GM18909 (cell line): ENCODE results near the gene AGAP1.

Source experiments
- ATAC-seq: cut with Tn5 transposase; IDR thresholded peaks from one replicate; pipeline ENCODE4 v1.9.1; 2021; ENCODE audit warnings: mild to moderate bottlenecking; ENCODE audit not compliant: unreplicated experiment, poor library complexity

The AGAP1 gene

DNA sequence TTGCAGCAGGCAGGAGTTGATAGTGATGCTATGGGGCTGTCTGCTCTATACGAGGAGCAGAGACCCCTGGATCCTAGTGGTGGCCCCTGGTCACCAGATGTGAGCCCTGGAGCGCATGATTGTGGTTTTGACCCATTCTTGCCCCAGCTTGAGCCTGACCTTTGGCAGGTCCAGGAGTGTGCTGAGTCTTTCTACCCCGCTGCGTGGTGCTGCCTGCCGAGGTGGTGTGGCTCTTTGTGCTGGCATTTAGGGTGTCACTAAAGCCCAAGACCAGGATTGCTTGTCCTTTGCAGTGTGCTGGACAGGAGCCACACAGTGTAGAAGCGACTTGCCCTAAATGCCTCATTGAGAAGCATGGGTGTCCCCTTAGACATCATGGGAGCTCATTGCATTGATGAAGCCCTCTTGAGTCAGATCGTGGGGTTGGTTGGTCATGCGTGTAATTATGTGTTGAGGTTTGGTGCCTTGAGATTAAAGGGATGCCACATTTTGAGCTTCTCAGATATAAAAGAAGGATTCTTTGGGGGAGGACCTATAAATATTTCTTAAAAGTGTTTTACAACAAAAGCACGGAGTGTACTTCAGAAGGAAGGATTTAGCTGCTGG is 88.3 kb downstream of the AGAP1 start:
- no peak for ATAC-seq

DNA sequence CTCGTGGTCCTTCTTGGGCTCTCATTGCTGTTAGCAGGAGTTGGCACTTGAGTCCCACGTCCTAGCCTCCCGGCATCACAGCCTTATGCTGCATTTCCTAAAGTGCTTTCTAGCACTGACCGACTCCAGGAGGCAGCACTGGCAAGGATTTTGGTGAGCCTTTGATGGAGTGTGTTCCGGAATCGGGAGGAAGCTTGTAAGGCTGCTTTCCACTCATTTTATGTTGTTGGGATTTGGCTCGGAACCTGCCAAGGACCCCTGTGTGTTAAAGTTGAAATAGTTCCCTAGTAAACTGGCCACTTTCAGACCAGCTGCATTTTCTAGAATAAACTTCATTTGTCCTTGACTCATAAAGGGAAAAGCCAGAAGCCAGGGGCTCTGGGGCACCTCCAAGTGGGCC is 88.9 kb downstream of the AGAP1 start:
- ATAC-seq, result no peak

DNA sequence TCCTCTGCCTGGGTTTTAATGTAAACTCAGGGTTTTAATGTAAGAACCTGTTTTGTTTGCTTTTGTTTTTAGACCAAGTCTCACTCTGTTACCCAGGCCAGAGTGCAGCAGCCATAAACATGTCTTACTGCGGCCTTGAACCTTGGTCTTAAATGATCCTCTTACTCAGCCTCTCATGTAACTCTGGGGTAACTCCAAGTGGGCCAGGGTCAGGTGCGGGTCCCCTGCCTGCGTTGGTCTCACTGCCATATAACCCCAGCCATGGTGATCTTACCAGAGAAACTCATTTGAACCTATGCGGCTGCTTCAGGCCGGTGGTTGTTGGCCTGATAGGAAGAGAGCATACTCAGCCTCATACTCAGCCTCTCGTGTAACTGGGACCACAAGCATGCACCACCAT is 89.3 kb downstream of the AGAP1 start:
- ATAC-seq, result no peak

DNA sequence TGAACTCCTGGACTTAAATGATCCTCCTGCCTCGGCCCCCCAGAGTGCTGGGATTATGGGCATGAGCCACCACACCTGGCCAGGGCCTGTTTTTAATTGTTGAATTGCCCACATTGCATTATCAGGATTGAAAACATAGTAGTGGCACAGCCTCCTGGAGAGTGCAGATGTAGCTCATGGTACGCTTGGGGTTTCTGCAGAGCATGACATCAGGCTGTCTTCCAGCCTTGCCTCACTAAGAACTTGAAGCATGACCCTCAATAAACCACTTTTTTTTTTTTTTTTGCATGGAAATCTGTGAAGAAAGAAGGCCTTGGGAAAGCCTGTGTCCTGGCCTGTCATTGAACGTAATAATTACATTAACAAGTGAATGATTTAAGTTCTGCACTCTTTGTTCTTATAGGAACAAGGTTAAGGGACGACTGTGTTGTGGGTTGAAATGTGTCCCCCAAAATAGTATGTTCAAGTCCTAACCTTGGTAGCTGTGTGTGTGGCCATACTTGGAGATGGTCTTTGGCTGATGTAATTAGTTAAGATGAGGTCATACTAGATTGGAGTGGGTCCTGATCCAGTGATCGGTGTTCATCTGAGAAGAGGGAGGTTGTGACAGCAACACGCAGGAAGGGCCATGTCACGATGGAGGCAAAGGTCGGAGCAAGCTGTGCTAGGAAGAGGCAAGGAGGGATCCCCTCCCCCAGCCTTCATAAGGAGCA is 90.2 kb downstream of the AGAP1 start:
- no peak for ATAC-seq

DNA sequence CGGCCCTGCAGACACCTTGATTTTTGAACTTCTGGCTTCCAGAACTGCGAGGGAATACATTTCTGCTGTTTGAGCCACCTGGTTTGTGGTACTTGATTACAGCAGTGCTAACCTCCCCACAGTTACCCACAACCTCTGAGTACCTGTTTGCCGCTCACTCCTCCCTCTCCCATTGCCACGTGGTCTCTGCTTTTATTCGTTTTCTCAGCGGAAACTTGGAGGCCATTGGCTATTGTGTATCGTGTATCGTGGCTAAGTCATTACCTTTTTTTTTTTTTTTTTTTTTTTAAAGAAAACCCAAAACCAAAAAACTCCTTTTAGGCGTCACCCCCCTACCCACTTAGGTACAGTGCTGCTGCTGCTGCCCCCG is 90.8 kb downstream of the AGAP1 start:
- no peak for ATAC-seq

DNA sequence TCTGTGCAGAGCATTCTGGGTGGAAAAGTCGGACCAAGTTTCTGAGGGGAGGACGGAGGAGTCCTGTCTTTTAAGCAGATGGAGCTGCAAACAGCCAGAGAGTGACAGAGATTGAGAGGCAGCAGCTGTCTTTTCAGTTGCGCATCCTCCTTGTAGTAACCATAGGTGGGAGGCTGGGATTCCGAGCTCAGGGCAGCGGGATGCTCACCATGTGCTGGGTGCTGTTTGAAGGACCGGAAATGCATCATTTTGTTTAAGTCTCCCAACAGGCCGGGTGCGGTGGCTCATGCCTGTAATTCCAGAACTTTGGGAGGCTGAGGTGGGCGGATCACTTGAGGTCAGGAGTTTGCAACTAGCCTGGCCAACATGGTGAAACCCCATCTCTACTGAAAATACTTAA is 93.4 kb downstream of the AGAP1 start:
- ATAC-seq, result no peak

DNA sequence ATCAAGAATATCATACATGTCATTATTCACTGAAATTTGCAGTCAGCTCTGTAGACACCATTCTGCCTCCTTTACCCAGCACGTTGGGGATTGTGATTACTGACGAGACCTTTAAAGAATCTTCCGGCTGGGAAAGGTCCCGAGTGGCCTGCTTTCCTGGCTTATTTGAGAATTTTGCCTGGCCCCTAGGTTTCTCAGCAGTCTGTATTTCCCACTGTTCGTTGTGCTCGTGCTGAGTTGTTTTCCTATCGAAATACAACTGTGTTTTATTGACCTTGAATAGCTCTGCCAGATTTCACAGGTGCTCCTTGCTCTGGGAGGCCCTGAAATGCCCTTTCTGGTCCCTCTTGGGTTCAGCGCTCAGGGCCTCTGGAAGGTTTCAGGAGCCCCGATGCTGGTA is 94.9 kb downstream of the AGAP1 start:
- ATAC-seq, result no peak

DNA sequence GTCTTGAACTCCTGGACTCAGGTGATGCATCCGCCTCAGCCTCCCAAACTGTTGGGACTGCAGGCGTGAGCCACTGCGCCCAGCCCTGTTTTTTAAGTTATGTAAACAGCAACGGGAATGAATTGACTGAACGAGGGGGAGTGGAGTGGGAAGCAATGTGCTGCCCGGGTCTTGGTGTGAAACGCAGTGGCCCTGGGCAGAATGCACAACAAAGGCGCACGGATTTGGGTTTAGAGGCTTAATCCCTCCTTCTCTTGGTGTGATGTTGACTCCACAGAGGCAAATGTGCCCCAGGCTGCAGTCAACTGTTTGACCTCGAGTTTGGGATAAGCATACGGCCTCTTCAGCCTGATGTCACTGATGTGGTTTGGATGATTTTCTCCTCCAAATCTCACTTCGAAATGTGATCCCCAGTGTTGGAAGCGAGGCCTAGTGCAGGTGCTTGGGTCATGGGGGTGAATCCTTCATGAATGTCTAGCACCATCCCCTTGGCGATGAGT is 97.4 kb downstream of the AGAP1 start:
- ATAC-seq, result no peak

DNA sequence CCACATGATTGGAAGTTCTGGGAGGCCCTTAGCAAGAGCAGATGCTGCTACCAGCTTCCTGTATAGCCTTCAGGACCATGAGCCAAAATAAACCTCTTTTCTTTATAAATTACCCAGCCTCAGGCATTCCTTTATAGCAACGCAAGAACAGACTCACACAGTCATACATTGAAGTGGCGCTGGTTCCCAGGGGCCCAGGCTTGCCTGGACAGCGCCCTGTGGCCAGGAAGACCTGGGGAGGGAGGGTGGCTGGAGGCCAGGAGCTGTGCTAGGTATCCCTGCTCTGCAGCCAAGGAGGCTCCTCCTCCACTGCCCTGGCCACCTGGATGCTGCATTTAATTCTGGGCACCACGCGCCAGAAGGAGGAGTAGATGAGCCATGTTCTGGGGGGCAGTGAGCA is 98.1 kb downstream of the AGAP1 start:
- ATAC-seq, result no peak

DNA sequence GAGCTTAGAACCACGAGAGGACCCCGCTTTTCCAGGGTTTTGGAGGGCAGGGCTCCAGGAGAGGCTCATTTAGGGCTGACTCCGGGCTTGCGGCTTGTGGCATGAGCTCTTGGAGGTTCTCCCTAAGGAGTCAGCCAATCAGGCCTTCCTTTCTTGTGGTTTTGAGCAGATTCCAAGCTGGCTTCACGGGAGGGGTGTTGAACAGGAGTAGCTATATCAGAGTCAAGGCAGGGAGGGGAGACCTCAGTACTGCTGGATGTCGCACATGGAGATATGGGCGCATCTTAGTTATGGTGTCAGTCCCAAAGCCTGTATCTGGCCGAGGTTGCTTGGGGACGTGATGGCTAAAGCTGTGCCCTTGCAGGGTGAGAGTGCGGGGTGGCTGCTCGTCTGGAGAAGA is 98.6 kb downstream of the AGAP1 start:
- ATAC-seq, result no peak

DNA sequence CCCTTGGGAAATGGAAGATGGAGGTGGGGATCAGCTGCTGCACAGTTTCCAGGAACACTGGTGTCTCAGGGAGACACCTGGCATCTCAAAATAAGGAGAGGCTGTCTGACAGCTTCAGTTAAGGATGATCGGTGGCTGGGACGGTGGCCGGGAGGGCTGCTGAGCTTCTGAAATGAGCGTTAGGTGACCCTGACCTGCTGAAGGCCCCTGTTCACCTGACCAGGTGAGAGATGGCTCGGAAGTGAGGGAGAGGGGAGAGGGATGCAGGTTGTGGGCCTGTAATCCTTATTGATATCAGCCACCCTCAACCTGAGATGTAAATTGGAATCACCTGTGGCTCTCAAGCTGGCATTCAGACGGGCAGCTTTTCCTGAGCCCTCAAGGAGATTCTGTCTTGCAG is 99.0 kb downstream of the AGAP1 start:
- ATAC-seq, result no peak

DNA sequence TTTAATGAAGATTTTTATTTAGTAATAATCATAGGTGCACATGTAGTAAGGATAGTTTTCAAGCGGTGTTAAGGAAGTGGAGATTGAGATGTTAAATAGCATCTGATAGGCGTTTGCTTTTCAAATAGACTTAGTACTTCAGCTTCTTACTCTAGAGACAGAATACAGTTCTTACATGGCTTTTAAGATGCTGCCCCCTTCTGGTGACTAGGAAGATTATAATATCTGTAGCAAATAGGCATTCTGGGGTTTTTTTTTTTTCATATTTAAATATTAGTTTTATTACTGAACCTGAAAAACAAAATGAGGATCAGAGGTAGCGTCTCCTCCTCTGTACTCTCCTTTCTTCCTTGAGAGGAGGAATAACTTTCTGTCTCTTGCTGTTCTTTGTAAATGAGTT is 100.2 kb downstream of the AGAP1 start:
- no peak for ATAC-seq

DNA sequence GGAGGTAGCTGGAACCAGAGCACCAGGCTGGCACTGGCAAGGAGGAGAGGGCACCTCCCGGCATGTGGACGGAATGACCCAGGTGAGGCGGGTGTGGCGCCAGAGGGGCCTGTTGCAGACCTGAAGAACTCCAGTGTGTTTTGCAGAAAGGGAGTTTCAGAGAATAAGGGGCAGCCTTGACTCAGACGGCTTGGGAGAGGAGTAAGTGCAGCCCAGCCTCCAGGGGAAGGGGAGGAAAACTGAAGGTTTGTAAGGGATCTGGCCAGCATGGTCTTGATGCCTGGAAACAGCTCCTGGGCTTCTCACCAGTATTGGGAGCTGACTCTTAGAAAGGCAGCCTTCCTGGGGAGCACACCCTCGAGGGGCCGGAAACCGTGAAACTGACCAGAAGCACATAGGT is 101.1 kb downstream of the AGAP1 start:
- ATAC-seq, result no peak

DNA sequence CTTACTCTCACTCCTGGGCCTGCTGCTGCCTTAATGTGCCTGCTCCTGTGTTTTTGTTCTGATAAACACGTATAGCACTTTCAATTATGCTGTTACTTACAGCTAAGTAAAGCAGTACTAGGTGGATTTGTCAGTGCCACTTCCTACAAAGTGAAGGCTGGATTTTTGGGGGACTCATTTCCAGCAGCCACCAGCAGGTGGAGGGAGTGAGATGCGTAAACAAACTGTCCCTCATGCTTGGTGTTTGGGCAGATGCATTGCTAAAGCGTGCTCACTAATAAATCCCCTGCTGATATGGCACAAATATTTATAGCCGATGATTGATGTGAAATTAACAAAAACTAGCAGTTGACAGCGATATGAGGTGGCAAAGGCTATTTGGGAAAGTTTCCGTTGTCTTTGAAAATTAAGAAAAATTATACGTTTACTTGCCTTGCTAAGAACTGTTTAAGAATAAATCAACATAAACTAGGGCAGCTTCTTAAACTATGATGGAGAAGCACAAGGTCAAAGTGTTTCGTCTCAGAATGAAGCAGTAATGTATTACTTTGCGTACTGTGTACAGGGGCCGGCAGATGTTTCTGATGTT is 101.7 kb downstream of the AGAP1 start:
- ATAC-seq, result no peak

DNA sequence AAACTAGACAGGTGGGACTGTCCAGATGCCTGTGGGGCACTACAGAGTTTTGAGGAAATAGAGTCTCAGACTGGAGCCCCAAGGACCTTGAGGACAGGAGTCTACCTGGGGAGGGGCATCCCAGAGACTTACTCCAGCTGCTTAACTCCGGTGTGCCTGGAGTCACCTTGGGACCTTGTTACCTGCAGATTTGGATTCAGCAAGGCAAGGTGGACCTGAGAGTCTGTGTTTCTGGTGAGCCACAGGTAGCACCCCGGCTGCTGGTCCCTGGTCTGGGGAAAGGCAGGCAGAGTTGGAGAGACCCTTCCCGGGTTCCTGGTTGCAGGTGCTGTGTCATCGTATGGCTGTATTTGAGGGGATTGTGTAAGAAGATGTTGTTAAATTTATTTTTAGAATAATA is 102.4 kb downstream of the AGAP1 start:
- no peak for ATAC-seq

DNA sequence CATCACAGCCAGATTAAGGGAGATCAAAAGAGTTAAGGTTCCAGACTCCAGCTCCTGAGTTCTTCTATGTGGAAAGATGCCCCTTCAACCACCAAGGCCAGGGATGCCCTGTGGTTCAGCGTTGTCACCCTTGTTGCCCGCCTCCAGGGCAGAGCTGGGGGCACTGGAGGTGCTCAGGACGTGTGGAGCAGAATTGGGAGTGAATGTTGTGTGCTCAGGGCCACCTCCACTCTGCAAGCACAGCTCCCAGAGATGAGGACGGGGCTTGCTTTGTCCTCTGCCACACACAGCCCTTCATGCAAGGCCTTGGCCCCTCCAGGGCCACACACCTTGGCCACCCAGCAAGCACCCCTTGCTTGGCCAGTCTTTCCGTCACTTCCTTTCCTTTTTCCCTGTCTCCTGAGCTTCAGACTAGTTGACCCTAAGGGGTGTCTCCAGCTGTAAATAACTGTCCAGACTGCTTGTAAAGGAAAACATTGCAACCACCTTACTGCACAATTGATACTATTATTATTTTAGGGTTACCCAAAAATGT is 103.3 kb downstream of the AGAP1 start:
- no peak for ATAC-seq

DNA sequence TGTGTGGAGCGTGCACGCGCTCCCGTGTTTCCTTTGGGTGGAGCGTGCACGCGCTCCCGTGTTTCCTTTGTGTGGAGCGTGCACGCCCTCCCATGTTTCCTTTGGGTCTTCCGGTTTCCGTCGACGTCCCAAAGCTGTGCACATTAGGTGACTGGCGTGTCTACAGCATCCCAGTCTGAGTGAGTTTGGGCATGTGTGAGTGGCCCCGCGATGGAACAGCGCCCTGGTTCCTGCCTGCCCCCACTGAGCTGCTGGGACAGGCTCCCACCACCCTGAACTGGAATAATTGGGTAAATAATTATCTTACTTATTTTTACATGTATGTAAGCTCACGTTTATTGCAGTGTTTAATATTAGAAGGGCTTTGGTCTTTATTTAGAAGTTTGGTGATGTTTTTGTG is 104.2 kb downstream of the AGAP1 start:
- no peak for ATAC-seq

DNA sequence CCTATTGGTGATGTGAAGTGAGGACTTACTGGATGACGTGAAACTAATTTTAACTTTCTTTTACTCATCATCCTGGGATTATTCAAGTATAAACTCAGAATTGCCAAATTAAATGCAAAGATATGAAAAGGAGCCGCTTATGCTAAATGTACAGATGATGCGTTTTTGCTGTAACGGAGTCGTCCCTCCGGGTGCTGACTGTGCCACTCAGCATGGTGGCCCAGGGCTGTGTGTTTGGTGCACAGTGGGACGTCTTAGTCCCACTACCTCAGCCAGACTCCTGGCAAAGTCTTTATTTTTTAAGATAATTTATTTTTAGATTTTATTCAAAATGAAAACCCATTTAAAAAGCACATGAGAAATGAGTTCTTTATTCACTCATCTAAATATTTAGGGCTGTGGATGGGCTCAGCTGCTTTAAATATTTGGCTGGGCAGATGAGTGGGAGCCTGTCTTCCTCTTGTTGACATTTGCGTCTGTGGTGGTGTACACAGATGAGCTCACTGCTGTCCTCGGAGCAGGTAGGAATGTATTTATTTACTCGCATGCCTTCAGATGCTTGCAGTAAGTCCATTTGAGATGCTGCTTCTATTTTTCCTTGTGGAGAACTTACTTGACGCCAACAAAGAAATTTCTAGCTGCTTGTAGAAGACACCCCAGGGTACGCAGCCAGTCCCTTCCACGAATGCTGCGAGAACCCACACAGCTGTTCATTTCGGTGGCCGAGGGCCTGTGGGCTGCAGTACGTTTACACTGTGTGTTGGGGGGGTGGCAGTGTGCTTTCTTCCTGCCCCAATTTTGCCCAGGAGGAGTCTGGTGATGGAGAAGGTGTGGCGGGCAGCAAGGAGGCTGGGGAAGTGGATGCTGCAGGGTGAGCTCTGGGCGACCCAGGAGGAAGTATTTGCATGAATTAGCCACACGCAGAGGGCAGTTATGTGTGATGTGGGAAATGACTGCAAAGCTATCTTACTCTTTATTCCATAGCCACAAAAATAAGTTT is 105.0 kb downstream of the AGAP1 start:
- no peak for ATAC-seq

DNA sequence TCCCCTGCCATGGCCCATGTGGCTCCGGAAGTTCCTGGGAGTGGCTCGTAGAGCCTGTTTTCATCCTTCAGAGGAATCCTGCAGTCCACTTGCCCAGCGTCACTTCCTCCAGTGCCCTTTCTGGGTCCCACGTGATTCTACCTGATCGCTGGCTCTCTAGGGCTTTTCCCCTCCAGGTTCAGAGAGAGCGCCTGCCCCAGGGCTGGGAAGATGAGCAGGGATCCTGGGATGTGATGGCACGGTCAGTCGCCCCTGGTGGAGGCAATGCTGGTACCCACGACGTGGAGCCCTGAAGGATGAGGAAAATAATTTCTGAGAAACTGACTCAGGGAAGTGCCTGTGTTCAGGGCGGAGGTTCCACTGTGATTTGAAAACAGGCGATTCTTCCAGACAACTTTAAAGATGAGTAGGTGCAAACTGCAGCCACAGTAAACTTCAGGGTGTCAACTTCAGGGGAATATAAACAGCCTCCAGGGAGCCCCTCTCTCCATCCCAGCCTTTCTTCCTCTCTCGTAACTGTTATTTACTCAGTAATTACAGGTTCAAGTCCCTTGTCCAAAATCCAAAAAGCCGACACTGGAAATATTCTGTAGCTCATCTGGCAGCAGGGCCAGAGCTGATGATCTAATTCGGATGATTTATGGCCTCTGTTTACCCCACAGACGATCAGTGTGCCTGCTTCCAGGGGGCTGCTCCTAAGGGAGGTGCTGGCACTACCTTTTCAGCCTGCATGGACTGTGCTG is 105.9 kb downstream of the AGAP1 start:
- ATAC-seq, result no peak

DNA sequence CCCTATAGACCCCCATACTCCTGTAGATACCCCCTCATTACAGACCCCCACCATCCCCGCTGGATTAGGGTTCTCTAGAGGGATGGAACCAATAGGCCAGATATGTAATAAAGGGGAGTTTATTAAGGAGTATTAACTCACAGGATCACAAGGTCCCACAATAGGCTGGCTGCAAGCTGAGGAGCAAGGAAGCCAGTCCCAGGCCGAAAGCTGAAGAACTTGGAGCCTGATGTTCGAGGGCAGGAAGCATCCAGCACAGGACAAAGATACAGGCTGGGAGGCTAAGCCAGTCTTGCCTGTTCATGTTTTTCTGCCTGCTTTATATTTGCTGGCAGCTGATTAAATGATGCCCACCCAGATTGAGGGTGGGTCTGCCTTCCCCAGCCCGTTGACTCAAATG is 106.6 kb downstream of the AGAP1 start:
- ATAC-seq, result no peak
